GM23248 (cell line): Measurements from ENCODE around the gene SELENOK. TPM values are rescaled to one million over a fixed set of nuclear protein-coding genes. Genes with fewer than 3 reads are reported as not detected.

ENCODE experiments used
- DNase-seq: peaks from one replicate; pipeline ENCODE4 v3.0.0-alpha.2; 2015
- H2AFZ ChIP-seq: fragments of 200-600 bp; sonication (generic); 2 replicates; pipeline ENCODE4 v1.6.1; 2016; ENCODE audit warnings: antibody characterized with exemption
- H3F3A ChIP-seq: fragments of 200-600 bp; sonication (generic); 2 replicates; pipeline ENCODE4 v1.6.1; 2016; ENCODE audit warnings: mild to moderate bottlenecking, antibody characterized with exemption, mixed run types; ENCODE audit not compliant: insufficient read depth
- H3K27ac ChIP-seq: fragments of 200-600 bp; sonication (generic); 2 replicates; pipeline ENCODE4 v1.5.1; 2016; ENCODE audit warnings: mild to moderate bottlenecking
- H3K27me3 ChIP-seq: fragments of 200-600 bp; sonication (generic); replicated peaks from 2 replicates; pipeline ENCODE4 v1.6.1; 2016; ENCODE audit warnings: mild to moderate bottlenecking; ENCODE audit not compliant: insufficient read depth
- H3K36me3 ChIP-seq: fragments of 200-600 bp; sonication (generic); 2 replicates; pipeline ENCODE4 v1.6.1; 2016; ENCODE audit warnings: low read depth, mild to moderate bottlenecking
- H3K4me1 ChIP-seq: fragments of 200-600 bp; sonication (generic); 2 replicates; pipeline ENCODE4 v1.6.1; 2016; ENCODE audit warnings: mild to moderate bottlenecking; ENCODE audit not compliant: insufficient read depth
- H3K4me2 ChIP-seq: fragments of 200-600 bp; sonication (generic); one replicate; pipeline ENCODE4 v1.6.1; 2016; ENCODE audit warnings: mild to moderate bottlenecking; ENCODE audit not compliant: unreplicated experiment
- H3K4me3 ChIP-seq: fragments of 200-600 bp; sonication (generic); 2 replicates; pipeline ENCODE4 v1.5.1; 2016; ENCODE audit warnings: mild to moderate bottlenecking
- H3K79me2 ChIP-seq: fragments of 200-600 bp; sonication (generic); 2 replicates; pipeline ENCODE4 v1.6.1; 2016; ENCODE audit warnings: mild to moderate bottlenecking; ENCODE audit not compliant: insufficient read depth
- H3K9ac ChIP-seq: fragments of 200-600 bp; sonication (generic); 2 replicates; pipeline ENCODE4 v1.6.1; 2016; ENCODE audit warnings: mild to moderate bottlenecking
- H3K9me2 ChIP-seq: fragments of 200-600 bp; sonication (generic); 2 replicates; pipeline ENCODE4 v1.6.1; 2016; ENCODE audit warnings: mixed run types, mild to moderate bottlenecking, moderate library complexity; ENCODE audit not compliant: insufficient read depth
- H3K9me3 ChIP-seq: fragments of 200-600 bp; sonication (generic); one replicate; pipeline ENCODE4 v1.6.1; 2017; ENCODE audit warnings: low read depth
- H4K20me1 ChIP-seq: fragments of 200-600 bp; sonication (generic); 2 replicates; pipeline ENCODE4 v1.6.0; 2016; ENCODE audit not compliant: insufficient read depth
- EZH2 ChIP-seq: fragments of 200-600 bp; sonication (generic); IDR thresholded peaks from 2 replicates; pipeline ENCODE4 v1.6.1; 2018; ENCODE audit warnings: antibody characterized with exemption, mild to moderate bottlenecking; ENCODE audit not compliant: insufficient read depth, poor library complexity, severe bottlenecking
- EZH2phosphoT487 ChIP-seq: fragments of 200-600 bp; sonication (generic); IDR thresholded peaks from 2 replicates; pipeline ENCODE4 v1.6.1; 2018; ENCODE audit warnings: antibody characterized with exemption, moderate library complexity, mild to moderate bottlenecking, low read depth; ENCODE audit not compliant: insufficient read depth
- WGBS, 2 experiments: methylation state at CpG; one replicate each; pipeline ENCODE4 v1.1.6; 2015 to 2017; ENCODE audit warnings: low lambda C conversion rate in 2 of 2, low coverage in 1 of 2; ENCODE audit errors: missing lambda C conversion rate in 2 of 2; 5-methylcytosine and 5-hydroxymethylcytosine counted together
- in situ Hi-C: fragments of 300-500 bp; cut with MboI; formaldehyde crosslinking; loops from 2 replicates; pipeline ENCODE4 v1.15.0; 2020
- polyA plus RNA-seq: library from polyadenylated mRNA; unstranded; fragments of >200 nt; fragmentation: Nextera tagmentation; extraction: Ambion mirVana; gene quantifications from 2 replicates; pipeline ENCODE4 v1.2.1, GENCODE V29; 2016
- total RNA-seq: library from RNA; depleted of rRNA; stranded (reverse); fragments of >200 nt; shearing (Covaris generic); gene quantifications from 2 replicates; pipeline ENCODE4 v1.2.3, GENCODE V29; 2014

Gene SELENOK
- total and polyA plus RNA-seq, 2 experiments from 2014 or later = 37.5 to 97.5 TPM

- Histone ChIP-seq H3K4me3 (no peak overlapping the region), H3K36me3 (no peaks in the 10 kb centered on the region), H3K27me3 (0 out of 2 replicates have a peak, but pooled peaks cover 12% of the 10 kb centered on the region), H3K4me2 (no peak overlapping the region), H3K9me3 (no peaks in the 10 kb centered on the region), H3K4me1 (no peaks in the 10 kb centered on the region), H3K9me2 (no peaks in the 10 kb centered on the region), H3K27ac (no peak overlapping the region), H3K9ac (no peak overlapping the region), H3F3A (no peaks in the 10 kb centered on the region), H2AFZ (no peak overlapping the region), H4K20me1 (no peaks in the 10 kb centered on the region), H3K79me2 (no peaks in the 10 kb centered on the region)
- in situ Hi-C loops = no loop called here
- DNase-seq = no peak
- TF ChIP-seq EZH2phosphoT487 (no peak), EZH2 (no peak)
- 38 to 47% methylated on average over 2 of the region's 2 CpGs for WGBS, 2 experiments
These were observed 9.1 kb upstream of the SELENOK start for GRCh38 chr3:53900666-53901331.

GRCh38 chr3:53899750-53900149 is 8.1 kb upstream of the SELENOK start:
- 42 to 43% methylated on average over 2 of the region's 2 CpGs for WGBS, 2 experiments
- DNase-seq = no peak
- in situ Hi-C loops = loop anchor here (25.0 kb wide), 1 partner anchor 562 kb away; the partner anchor contains the start of gene DCP1A

DNA sequence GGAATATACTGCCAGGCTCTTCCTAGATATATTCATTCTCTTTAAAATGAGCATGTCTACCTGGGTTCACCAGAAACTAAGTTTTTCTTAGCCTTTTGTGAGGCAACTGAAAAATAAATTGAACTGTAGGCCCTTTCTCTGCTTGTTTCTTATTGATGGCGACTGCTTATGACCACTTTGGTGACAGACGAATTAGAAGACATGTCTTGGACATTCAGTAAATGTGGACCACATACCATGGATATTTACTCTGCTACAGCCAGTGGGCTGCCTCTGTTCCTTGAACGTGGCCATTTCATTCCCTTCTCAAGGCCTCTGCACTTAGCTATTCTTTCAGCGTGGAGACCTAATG is 603 bp upstream of the SELENOK start:
- Histone ChIP-seq H4K20me1 (no peaks in the 10 kb centered on the region), H3K27me3 (0 out of 2 replicates have a peak, but pooled peaks cover 9% of the 10 kb centered on the region), H3K4me2 (peak overlapping the region; percentile 88), H3K27ac (peak overlapping the region; percentile 94), H3K9me3 (no peaks in the 10 kb centered on the region), H2AFZ (peak overlapping the region; percentile 83), H3K4me3 (peak overlapping the region; percentile 94), H3F3A (peaks cover 8% of the 10 kb centered on the region; the same call in 1 of the 2 replicates), H3K36me3 (peaks cover 8% of the 10 kb centered on the region; the same call in 1 of the 2 replicates), H3K9me2 (no peaks in the 10 kb centered on the region), H3K79me2 (peaks cover 43% of the 10 kb centered on the region), H3K9ac (peak overlapping the region; percentile 97), H3K4me1 (peaks cover 11% of the 10 kb centered on the region)
- peak; percentile 35 for DNase-seq
- 59 to 64% methylated on average over 4 of the region's 4 CpGs for WGBS, 2 experiments
- TF ChIP-seq EZH2 (no peak), EZH2phosphoT487 (no peak)
- in situ Hi-C loops = loop anchor here (25.0 kb wide), 1 partner anchor 555 kb away; the partner anchor contains the start of gene DCP1A

More at GRCh38 chr3:53899750-53900149, 8.1 kb upstream of the SELENOK start:
- no peak overlapping the region for H3K9ac ChIP-seq
- no peak for TF ChIP-seq EZH2
- no peak for TF ChIP-seq EZH2phosphoT487
- 0 out of 2 replicates have a peak, but pooled peaks cover 12% of the 10 kb centered on the region for H3K27me3 ChIP-seq
- H4K20me1 ChIP-seq = no peaks in the 10 kb centered on the region
- no peaks in the 10 kb centered on the region for H3K9me3 ChIP-seq
- no peak overlapping the region for H3K4me3 ChIP-seq
- H3K4me2 ChIP-seq = no peak overlapping the region
- H3K27ac ChIP-seq = no peak overlapping the region
- no peaks in the 10 kb centered on the region for H3K36me3 ChIP-seq
- H3K9me2 ChIP-seq = no peaks in the 10 kb centered on the region
- no peaks in the 10 kb centered on the region for H3K4me1 ChIP-seq
- no peaks in the 10 kb centered on the region for H3F3A ChIP-seq
- H2AFZ ChIP-seq = no peak overlapping the region
- no peaks in the 10 kb centered on the region for H3K79me2 ChIP-seq

DNA sequence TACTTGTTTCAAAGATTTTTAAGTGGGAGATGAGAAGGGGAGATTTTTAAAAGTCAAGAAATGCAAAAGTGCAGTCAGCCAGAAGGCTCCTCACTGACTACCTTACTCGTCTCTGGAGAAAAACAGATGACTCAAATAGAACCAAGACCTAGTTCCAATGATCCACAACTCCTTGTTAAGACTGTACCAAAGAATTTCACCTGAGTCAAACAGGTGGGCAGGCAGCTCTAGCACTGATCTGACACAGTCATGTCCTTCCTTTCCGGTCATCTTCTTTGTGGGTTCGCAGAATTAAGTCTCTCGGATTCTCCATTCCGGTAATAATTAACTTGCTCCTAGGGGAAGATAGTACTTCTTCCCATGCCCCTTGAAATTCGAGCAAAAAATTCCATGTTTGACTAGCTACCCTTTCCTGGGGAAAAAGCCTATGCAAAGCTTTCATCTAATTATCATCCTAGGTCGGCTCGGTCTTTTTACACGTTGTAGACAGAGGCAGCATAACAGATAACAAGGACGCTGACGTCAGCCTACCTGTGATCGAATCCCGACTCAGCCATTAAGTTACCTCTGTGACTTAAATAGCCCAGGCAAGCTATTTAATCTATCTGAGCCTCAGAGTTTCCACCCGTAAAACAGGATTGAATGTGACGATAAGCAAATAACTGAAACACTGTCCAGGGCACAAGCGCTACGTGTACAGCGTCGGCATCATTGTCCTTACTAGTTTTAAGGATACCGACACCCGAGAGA is 758 bp downstream of the SELENOK start:
- Histone ChIP-seq H3F3A (peaks cover 8% of the 10 kb centered on the region; the same call in 1 of the 2 replicates), H3K4me1 (peaks cover 11% of the 10 kb centered on the region), H3K4me2 (peak overlapping the region; percentile 96), H4K20me1 (no peaks in the 10 kb centered on the region), H3K27ac (peak overlapping the region; percentile 94), H3K27me3 (no peaks in the 10 kb centered on the region), H3K9ac (peak overlapping the region; percentile 97), H2AFZ (peak overlapping the region; percentile 83), H3K4me3 (peak overlapping the region; percentile 94), H3K9me3 (no peaks in the 10 kb centered on the region), H3K79me2 (peaks cover 56% of the 10 kb centered on the region), H3K36me3 (peaks cover 9% of the 10 kb centered on the region; the same call in 1 of the 2 replicates), H3K9me2 (no peaks in the 10 kb centered on the region)
- no peak for TF ChIP-seq EZH2phosphoT487
- TF ChIP-seq EZH2 = no peak
- WGBS, 2 experiments = 1 to 2% methylated on average over 21 of the region's 21 CpGs
- peak; percentile 59 for DNase-seq
- in situ Hi-C loops = loop anchor here (25.0 kb wide), 1 partner anchor 554 kb away; the partner anchor contains the start of gene DCP1A
